HG03103 (cell line): ENCODE data around the gene KCNQ1.

Source experiments
- ATAC-seq: cut with Tn5 transposase; IDR thresholded peaks from one replicate; pipeline ENCODE4 v1.9.1; 2021; ENCODE audit warnings: low read depth; ENCODE audit not compliant: unreplicated experiment

The KCNQ1 gene

DNA sequence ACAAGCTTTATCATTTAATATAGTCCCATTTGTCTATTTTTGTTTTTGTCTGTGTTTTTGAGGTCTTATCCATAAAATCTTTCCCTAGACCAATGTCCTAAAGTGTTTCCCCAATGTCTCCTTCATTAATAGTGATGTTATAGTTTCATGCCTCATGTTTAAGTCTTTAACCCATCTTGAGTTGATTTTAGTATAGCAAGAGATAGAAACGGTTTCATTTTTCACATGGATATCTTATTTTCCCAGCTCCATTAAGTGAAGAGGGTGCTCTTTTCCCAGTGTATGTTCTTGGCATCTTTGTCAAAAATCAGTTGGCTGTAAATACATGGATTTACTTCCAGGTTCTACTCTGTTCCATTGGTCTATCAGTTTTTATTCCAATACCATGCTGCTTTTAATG, 196.8 kb downstream of the KCNQ1 start:
- no peak for ATAC-seq

DNA sequence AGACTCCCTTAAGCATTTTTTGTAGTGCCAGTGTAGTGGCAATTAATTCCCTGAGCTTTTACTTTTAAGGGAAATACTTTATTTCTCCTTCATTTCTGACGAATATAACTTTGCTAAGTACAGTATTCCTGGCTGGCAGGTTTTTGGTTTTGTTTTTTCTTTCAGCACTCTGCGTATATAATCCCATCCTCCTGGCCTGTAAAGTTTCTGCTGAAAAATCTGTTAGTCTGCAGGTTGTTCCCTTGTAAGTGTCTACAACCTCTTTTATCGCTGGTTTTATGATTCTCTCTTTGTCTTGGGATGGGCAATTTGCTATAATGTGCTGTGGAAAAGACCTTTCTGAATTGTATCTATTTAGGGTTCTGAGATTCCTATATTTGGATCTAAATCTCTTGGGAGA, 198.9 kb downstream of the KCNQ1 start:
- ATAC-seq, result no peak

DNA sequence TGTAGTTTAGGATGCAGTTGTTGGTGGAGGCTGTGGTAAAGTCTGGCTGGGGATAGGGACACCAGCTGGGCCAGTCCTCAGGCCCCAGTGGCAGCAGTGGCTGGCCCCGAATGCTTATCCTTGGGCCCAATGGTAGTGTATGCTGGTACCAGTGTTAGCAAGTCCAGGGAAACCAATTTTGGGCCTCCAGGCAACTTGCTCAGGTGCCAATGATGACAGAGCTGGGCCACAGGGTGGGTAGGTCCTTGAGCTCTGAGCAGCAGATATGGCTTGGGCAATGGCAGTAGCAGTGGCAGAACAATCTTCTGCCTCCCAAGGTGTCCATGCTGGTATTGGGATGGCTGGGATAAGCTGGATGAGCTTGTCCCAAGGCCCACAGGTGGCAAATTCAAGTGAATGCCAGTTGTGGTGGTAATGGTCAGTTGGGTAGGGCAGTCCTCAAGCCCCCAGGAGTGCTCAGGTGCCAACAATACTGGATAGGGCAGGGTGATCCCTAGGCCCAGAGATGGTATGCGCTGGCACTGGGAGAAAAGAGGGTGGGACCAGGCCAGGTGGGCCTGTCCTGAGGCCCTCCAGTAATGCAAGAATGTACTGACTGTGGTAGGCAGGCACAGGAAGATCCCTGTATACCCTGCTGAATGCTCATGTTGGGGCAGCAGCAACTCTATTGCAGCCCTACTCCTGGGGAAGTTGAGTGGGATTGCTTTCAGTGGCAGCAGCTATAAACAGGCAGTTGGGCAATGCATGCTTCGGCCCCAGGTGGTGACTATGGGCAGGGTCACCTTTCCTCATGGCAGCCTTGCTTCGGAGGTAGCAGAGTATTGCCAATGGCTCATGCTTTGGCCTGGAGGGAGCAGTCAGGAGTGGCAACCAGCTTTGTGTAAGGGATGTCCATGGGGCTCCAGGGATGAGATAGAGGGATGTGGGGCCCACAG, 200.3 kb downstream of the KCNQ1 start:
- ATAC-seq, result no peak

DNA sequence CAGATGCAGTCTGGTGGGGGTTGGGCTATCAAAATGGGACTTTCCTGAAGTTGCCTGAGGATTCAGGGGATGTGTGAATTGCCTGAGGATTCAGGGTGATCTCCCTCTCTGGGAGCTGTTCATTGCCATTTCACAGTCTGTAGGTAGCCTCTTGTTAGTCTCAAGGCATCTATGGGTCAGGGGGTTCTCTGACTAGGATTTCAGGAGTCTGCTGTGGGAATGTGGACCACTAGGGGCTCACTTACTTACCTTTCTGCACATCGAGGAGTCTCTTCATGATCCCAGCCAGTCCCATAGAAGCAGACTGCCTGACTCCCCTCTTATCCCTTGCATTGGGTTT, 200.9 kb downstream of the KCNQ1 start:
- ATAC-seq, result no peak

DNA sequence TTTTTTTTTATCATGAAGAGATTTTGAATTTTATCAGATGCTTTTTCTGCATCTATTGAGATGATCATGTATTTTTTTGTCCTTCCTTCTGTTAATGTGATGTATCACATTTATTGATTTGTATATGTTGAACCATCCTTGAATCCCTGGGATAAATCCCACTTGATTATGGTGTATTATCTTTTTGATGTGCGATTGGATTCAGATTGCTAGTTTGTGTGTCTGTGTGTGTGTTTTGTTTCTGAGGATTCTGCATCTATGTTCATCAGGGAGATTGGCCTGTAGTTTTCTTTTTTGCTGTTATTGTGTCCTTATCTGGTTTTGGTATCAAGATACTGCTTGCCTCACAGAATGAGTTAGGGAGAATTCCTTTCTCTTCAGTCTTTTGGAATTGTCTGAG, 202.4 kb downstream of the KCNQ1 start:
- ATAC-seq, result no peak

DNA sequence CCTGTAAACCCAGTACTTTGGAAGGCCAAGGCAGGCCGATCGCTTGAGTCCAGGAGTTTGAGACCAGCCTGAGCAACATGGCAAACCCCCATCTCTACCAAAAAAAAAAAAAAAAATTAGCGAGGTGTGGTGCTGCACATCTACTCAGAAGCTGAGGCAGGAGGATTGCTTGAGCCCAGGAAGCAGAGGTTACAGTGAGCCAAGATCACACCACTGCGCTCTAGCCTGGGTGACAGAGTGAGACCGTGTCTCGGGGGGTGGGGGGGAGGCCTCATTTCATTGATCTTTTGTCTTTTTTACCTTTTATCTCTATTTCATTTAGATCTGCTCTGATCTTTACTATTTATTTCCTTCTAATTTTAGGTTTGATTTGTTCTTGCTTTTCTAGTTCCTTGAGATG, 203.1 kb downstream of the KCNQ1 start:
- no peak for ATAC-seq

DNA sequence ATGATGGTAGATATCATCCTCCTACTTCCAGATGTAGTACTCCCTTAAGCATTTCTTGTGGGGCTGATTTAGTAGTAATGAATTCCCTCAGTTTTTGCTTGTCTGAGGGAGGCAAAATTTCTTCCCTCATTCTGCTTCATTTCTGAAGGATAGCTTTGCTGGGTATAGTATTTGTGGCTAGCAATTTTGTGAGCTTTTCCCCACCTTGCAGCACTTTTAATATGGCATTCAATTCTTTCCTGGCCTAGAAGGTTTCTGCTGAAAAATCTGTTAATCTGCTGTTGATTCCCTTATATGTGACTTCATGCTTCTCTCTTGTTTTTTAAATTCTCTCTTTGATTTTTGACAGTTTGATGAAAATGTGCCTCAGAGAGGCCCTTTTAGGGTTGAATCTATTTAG, 204.6 kb downstream of the KCNQ1 start:
- no peak for ATAC-seq

DNA sequence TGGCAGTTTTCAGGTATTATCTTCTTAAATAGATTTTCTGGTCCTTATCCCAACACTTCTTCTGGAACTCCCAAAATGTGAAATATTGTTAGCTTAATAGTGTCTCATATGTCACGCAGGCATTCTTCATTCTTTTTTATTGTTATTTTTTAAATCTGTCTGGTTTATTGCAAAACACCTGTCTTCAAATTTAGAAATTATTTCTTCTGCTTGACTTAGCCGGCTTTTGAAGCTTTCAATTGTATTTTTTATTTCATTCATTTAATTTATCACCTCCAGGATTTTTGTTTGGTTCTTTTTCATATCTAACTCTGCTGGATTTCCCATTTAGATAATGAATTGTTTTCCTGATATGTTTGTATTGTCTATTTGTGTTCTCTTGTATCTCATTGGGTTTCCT, 205.0 kb downstream of the KCNQ1 start:
- ATAC-seq, result no peak

DNA sequence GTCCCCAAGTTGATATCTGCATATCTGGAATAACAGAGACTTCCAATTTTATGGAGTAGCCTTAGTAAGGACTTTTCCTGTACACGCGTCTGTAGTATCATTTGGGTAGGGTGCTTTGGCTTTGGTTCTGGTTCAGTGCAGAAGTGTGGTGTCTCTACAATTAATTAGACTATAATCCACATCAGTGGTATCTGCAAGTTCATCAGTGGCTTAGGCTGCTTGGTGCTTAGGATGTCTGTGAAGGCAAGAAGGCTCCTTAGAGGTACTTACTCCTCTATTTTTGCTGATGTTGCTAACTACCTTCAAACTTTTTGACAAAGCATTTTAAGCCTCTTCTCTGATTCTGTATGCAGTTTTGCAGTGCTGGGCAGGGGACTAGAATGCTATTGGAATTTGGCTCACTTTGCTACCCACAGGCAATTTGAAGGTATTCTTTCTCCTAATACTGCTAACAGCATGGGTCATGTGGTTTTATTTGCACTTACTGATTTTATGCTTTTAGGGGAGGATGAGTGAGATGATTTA, 205.6 kb downstream of the KCNQ1 start:
- ATAC-seq, result no peak

DNA sequence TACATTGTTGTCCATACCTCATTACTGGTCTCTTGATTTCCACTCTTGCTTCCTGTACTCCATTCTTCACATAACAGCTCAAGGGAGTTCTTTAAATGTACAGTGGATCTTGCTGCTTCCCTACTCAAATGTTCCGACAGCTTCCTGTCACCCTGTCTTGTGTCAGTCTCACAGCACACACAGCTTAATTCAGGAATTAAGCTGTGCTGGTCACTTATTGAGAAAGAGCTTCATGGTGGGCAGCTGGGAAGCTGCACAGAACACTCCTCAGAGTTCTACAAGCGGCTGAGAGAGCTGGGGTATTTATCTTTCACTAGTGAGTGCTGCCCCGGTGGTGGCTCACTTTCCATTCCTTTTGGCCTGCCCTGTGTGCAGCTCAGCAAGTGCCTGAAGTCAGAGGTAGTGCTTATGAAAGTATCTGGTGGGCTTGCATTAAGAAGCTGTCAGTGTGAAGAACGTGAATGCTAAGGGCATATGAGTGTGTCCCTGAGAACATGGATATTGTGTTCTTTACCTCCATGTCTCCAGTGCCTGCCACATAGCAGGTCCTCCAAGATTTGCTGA, 206.3 kb downstream of the KCNQ1 start:
- ATAC-seq, result no peak

DNA sequence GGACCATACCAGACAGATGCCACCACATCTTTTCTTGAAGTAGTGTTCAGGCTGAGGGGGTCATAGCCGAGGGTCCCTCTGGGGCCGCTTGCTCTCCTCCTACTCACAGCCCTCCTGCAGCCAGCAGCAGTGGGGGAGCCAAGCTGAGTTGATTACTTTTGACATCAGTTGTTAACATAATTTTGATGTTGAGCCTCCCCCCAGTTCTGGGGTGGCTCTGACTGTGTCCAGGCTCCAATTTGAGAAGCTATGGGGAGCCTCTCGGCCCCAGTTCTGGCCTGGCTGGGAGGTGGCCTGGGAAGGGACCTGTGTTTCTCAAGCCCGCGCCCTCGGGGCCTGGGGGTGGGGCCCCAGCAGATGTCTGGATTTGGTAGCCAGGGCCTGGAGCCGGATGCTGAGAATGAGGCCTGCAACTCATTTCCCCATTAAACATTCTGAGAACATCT, 207.0 kb downstream of the KCNQ1 start:
- no peak for ATAC-seq

DNA sequence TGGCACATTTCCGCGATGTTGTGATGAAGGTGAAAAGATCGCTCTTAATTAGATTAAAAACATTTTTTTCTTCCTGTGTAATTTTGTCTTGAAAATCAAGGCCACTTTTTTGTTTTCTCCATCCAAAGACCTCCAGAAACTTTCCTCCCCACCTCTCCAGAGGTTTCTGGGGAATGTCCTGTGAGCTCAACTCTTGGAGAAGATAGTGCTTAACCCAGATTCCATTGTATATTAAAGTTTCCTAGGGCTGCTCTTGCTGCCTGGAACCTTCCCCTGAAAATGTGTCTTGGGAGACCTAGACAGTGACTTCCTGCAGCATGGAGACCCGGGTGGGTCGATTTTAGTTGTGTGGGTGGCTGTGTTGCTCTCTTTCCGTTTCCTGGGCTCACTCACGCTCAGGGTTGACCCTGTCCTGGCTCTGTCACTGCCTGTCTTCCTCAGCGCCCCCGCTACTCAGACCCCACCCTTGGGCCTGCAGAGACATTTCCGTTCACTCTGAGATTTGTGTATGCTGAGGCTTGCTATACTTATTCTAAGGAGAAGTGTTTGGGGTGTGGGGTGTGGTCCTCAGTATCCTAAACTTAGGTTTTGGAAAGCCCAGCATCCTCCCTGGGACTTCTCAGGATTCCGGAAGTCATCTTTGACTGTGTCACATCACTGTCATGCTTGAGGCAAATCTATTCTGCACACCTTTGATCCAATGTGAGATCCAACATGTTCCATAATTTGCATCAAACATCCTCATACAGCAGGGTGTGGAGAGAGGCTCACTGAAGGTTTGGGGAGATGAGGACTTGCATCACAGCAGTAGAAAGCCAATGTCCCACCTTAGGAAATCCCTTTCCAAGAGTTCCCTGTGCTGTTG, 207.8 kb downstream of the KCNQ1 start:
- no peak for ATAC-seq

DNA sequence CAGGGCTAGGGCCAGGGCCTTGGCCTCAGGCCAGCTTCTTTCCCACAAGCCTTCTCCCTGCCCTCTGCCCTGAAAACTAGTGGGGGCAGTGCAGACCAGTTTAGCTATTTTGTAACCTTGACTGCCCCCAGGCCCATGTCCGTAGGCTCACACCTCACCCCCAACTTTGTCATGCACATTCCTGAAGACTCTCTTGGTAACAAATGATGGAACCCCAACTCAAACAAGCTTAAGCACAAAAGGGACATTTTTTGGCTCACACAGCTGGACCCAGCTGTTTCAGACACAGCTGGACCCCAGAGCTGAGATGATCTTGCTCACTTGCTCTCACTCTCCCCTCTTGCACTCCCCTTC, 208.4 kb downstream of the KCNQ1 start:
- no peak for ATAC-seq

DNA sequence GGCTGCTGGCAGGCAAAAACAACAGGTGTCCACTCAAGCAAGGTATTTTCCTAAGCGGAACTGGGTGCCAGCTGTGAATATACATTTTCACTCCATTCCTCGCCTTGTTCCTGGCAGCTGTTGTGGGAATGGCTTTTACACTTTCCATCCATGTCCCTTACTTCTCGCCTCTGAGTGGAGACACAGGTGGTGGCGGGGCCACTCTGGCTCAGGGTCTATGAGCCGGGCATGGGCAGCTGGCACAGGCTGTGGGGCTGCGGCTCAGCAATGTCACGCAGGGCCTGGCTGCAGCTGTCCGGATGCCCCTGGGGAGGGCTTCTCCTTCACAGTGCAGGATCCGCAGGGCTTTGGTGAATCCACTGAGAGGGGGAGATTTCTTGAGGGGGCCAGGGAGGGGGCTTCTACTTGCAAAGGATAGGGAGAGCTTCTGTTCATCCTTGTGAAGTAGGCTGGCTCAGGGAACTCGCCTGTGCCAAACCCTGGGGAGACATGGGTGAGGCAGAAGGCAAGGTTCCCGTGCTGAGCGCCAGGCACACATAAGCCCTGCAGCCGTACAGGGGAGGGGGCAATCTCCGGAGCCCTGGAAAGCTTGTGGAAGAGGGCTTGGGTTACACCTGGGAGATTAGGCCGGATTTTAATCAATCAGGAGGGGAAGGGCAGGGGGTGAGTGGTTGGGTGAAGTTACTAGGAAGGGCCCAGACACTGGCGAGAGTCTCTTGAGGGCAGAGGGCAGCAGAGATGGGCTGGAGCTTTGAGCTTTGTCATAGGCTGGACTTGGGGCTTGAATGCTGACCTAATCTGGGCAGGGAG, 209.3 kb downstream of the KCNQ1 start:
- ATAC-seq, result no peak

DNA sequence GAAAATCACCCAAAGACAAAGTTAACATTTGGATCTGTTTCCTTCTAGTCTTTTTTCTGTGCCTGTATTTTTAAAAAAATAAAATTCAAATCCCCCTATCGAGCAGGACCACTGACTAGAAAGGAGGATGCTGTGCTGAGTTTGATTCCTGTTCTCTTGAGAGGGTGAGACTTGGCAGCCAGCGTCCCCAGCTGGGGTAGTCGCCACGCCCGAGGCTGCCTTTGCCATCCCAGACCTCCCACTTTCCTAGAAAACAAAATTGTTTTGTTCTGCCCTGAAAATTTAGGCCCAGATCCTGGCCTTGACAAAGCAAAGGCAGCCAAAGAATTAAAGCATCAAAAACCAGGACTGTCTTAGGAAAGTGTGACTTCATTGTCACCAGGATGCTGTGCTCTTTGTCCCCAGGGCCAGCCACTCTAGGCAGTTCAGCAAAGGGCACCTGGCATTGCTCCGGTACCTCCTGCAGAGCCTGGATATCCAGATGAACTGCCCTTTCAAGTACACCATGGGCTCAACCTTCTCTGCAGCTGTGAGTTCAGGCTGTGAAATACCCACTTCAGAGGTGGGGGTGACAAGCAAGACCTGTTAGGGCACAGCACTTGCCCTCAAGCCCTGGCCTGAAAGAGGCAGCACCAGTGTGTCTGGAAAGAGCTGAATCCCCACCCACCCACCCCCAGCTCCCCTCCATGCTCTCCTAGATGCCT, 210.4 kb downstream of the KCNQ1 start:
- ATAC-seq, result no peak

DNA sequence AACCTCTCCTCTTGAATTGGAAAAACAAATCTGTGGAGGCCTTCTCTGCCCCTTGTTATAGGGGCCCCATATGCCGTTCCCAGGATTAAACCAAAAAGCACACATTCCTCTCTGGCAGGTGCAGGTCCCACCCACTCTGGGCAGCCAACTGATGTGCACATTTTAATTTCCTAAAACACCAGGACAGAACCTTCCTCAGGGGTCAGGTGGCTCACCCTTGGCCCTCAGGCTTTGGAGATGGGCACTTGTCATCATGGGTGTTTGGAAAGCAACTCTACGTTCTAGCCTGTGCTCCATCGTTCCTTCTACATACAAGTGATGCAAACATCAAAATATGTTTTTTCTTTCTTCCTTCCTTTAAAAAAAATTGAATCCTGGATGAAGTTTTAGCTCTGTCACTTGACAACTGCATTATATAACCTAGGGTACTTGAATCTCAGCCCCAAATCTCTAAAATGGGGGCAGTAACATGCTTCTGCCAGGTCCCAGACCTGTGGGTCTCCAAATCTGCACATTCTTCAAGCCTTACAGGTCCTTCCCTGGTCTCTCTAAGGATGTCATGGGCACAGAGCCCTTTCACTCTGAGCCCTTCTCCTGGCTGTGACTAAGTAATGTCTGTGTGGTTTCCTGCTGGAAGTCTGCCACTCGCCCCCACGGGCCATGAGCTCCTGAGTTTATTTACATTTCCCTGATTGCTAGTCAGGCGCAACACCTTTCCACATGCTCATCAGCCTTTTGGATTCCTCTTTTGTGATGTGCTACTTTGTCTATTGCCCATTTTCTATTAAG, 211.2 kb downstream of the KCNQ1 start:
- no peak for ATAC-seq

DNA sequence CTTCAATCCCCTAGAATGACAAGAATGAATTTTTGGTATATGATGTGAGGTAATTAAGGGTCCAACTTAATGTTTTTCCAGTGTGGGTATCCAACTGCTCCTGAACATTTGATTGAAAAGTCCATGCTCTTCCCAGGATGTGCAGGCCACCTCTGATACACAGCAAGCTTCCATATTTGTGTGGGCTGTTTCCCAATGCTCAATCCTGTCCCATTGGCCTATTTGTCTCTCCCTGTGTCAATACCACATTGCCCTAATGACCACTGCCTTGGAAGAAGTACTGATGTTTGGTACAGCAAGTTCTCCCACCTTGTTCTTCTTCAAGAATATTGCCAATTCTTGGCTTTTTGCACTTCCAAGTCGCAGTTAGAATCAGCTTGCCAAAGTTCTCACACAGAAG, 212.1 kb downstream of the KCNQ1 start:
- no peak for ATAC-seq

DNA sequence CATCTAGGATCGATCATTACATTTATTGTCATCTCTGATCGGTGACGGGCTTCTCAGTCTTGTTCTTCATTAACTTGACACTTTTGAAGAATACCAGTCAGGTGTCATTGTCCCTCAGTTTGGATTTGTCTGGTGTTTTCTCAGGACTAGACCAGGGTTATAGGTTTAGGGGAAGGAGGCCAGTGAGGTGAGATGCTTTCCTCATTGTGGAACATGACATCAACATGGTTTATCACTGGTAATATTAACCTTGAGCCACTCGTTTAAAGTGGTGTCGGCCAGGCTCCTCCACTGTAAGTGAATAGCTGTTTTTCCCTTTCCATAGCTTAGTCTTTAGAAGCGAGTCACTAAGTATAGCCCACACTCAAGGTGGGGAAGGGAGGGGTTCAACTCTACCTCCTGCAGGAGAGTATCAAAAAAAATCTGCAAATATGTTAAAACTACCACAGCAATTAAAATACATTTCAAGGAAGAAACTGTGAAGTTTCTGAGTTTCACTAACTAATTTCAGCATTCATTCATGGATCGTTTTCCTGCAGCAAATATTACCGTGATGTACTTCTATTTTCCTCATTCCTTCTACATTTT, 213.0 kb downstream of the KCNQ1 start:
- ATAC-seq, result no peak
